GM23248 (cell line): ENCODE measurements around the gene PPM1H.

Experiments used
- EZH2 ChIP-seq: fragments of 200-600 bp; sonication (generic); IDR thresholded peaks from 2 replicates; pipeline ENCODE4 v1.6.1; 2018; ENCODE audit warnings: antibody characterized with exemption, mild to moderate bottlenecking; ENCODE audit not compliant: insufficient read depth, poor library complexity, severe bottlenecking
- EZH2phosphoT487 ChIP-seq: fragments of 200-600 bp; sonication (generic); IDR thresholded peaks from 2 replicates; pipeline ENCODE4 v1.6.1; 2018; ENCODE audit warnings: antibody characterized with exemption, moderate library complexity, mild to moderate bottlenecking, low read depth; ENCODE audit not compliant: insufficient read depth

GRCh38 chr12:62713723-62714122 is 221.2 kb downstream of the PPM1H start:
- TF ChIP-seq EZH2 (no peak), EZH2phosphoT487 (no peak)
